Measurements from ENCODE around the gene ZCCHC14.

The ZCCHC14 gene

GRCh38 chr16:87423429-87423828 lies 69.4 kb downstream of the ZCCHC14 start:
- DNase-seq: no peak

GRCh38 chr16:87422106-87422505 lies 70.7 kb downstream of the ZCCHC14 start:
- no peak for DNase-seq

DNA sequence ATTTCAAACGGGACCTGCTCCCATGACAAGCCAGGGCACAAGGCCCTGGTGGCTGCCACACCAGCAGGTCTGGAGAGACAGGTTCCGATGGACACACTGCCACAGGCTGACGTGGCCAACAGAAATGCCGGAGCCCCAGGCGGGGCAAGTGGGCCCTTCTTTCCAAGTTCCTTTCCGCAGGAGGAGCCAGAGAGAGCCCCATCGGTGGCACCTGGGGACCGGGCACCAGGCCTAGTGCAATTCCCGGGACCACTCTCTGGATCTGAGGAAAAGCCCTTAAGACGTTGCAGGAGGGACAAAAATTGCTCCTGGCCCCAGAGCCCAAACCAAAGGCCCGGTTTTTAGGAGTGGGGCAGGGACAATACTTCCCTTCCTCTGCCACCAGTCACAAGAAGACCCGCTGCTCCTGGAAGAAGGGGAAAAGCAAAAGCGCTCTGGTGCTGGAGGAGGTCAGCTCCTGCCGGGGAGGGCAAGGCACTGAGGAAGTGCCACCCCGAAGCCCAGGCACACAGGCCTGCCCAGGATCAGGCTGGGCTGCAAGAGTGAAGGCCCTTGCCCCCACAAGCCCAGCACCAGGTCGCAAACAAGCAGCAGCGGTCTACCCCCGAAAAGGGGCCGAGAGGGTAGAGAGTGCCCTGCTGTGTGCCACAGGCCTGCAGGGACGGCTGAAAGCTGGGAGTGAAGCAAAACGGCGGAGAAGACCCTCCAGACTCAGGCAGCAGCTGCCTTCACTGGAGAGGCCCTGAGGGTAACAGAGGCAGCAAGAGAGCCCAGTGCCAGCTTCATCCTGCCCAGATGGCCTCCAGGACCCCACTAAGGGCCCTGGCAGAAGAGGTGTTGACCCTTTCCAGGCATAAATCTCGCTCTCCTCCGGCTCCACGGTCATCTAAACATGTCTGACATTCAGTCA lies 71.6 kb downstream of the ZCCHC14 start:
- no peak for DNase-seq

DNA sequence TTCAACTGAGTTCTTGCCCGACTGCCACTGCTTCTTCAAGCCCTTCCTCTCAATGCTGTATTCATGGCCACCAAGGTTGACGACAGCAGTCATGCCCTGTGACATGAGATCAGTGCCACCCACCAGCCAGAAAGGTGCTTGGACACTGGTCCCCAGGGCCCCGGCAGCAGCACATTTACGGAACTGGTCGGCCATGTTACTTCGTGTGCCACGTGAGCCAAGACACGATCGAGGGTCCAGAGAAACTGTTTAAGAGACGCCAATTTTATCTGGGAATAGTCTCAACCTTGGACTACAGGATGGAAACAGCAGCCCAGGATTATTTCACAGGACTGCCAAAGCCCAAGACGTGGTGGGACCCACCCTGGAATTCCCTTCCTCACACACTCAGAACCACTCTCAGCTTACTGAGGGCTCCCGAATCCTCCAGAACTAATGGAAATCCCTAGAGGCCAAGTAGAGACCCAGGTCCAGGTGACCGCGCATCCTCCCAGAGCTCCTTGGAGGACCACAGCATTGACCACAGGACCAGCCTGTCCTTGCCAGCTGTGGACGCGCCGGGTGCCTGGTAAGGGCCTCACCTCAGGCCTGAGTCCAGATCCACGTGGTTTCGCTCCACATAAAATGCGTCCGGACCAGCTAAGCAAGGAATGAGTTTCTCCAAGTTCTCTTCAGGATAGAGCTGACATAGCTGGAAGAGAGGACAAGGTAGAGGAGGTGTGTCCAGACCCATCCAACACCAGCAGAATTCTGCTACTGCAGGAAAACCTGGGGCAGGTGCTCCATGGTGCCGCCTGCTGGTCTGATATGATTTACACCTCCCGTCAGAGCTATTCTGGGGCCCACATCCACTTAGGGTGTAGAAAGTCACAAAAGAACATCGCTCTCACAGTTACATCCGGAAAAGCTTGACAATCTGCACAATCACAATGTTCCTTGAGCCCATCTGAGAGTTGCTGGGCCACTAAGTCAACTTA lies 72.5 kb downstream of the ZCCHC14 start:
- DNase-seq: no peak

DNA sequence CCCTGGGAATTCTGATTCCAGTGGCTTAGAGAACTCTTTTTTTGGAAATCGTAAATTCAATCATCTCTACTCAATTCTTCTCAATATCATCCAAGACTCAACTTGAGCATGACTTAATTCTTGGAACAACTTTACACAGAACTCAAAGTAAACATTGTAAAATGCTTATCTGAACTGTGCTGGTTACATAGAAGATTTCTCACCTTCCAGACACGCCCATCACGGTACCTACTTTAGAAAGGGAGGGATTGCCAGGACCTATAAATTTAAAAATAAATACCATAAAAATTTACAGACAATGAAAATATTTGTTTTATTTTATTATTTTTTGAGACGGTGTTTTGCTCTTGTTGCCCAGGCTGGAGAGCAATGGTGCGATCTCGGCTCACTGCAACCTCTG lies 74.2 kb downstream of the ZCCHC14 start:
- no peak for DNase-seq

GRCh38 chr16:87418216-87418615 lies 74.6 kb downstream of the ZCCHC14 start:
- DNase-seq: no peak

DNA sequence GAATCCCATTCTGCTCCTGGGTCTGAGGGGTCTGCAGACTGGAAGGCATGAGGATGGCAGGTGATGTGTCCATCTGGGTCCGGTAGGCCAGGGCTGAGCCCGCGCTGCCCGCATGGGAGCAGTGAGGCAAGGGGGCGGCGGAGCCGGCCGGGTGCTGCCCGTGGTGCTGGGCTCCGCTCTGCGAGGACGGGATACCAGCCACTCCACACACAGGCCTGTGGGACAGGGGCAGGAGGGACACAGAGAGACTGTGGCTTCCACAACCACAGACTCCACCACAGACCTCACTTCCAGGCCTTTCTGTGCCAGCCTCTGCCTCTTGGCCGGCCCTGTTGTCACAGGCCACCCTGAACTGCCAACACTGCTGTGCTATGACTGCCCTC lies 75.3 kb downstream of the ZCCHC14 start:
- DNase-seq: no peak

GRCh38 chr16:87416826-87417527 lies 75.8 kb downstream of the ZCCHC14 start:
- no peak for DNase-seq

- DNase-seq: no peak
These were observed 77.4 kb downstream of the ZCCHC14 start for GRCh38 chr16:87415441-87415840.

DNA sequence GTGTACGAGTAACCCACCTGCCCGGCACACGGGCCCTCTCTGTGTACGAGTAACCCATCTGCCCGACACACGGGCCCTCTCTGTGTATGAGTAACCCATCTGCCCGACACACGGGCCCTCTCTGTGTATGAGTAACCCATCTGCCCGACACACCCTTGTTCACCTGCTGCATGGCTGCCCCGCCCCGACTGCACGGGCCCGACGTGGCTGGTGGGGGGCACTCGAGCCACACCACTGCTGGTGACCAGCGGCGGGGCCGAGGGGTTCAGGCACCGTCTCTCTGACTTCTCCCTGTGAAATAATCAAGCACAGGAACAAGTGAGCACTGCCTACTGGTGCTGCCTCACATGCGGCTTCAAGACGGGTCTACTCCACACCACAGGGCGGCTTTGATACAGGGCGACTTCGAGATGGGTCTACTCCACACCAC lies 78.6 kb downstream of the ZCCHC14 start:
- no peak for DNase-seq

GRCh38 chr16:87412996-87413421 lies 79.8 kb downstream of the ZCCHC14 start:
- DNase-seq: no peak

- DNase-seq: no peak
These were observed 80.3 kb downstream of the ZCCHC14 start for GRCh38 chr16:87412371-87412995.

GRCh38 chr16:87411375-87412271 lies 81.2 kb downstream of the ZCCHC14 start:
- DNase-seq: no peak

DNA sequence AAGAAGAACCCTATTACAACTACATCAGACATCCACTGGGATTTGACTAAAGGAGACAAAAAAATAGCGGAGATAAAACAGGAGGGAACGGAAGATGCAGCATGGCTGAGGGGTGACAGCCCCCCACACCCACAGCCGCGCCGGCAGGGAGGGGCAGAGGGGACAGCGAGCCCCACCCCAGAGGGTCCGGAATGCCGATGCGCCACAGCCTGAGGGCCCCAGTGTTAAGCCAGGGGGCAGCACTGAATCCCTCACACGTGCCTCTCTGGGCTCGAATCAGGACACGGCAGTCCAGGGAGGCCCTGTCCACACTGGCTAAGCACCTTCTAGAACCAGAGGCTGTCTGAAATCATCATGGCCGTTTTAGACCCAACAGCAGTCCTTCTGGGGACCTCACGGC lies 81.9 kb downstream of the ZCCHC14 start:
- DNase-seq: no peak

- DNase-seq: no peak
These were observed 82.3 kb downstream of the ZCCHC14 start for GRCh38 chr16:87410530-87410929.

DNA sequence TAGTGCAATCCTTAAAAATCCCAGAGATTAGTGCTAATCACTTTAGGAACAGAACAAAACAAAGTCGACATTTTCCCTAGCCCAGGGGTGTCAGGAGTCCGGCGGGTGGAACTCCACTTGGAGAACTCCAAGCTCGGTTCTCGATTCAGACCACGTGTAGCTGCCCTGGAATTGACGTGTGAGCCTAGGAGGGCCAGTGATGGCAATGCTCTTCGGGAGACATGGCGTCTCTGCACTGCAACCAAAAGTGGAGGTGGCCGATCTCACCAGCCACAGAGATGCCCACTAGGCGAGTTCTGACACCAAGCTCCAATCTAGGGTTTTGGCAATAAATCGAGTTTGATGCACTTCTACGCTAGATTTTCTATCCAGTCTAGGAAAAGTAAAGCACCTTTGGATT lies 83.0 kb downstream of the ZCCHC14 start:
- no peak for DNase-seq

DNA sequence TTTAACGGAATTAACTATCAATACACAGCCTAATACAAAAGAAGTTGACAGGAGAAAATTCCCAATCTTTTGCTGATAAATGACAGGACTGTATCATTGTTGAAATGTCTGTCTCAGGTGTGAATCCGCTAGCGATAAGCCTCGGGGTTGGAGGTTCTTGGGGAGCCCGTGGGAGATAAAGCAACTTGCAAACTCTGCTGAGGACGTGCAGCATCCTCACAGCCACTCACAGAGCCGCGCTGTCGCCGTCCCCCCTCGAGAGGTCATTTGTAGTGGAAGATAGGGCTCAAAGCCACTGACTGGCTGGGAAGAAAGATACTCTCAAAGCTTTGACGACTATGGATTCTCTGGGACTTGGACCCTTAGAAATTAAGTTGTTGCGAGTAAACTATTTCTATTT lies 83.7 kb downstream of the ZCCHC14 start:
- DNase-seq: no peak

DNA sequence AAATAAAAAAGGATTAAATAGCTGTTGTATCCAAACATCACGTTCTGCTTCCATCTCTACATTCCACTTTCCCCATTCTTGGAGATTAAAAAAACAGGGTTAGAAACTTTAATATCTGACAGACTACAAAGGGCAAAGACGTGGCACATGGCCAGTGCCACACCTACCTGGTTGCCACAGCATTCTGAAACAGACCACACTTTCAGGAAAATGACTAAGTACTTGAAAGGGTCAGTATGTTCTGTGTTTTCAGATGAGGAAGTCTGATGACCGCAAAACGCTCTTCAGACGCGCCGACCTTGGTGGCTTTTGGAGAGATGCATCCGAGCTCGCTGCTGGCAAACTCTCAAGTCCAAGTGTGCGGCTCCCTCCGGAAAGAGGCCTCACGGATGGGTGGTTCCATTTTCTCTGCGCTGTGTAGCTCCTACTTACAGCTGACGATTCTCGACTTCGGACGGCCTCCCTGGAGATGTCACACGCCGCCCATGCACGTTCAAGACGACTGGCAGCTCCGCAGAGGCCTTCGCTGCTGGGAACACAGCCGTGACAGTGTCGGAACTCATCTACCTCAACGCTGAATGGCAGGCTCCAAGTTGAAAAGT lies 85.2 kb downstream of the ZCCHC14 start:
- DNase-seq: peak; percentile 14

GRCh38 chr16:87406495-87407088 lies 86.2 kb downstream of the ZCCHC14 start:
- DNase-seq: no peak

Data from T1000 (cell line).